PFSK-1 (cell line): ENCODE data around the gene CCDC9B.

Source experiments
- POLR2AphosphoS5 ChIP-seq: IDR thresholded peaks from 2 replicates; pipeline ENCODE4 v1.6.1; 2012; ENCODE audit warnings: low read depth, mild to moderate bottlenecking, control low read depth, low read length, moderate library complexity
- REST ChIP-seq, 2 experiments: IDR thresholded peaks; 2 replicates each; pipeline versions ENCODE4 v1.6.1 to v1.8.0; 2011 to 2012; ENCODE audit warnings: low read depth in 2 of 2, low read length in 2 of 2, control low read depth in 1 of 2, inconsistent platforms in 1 of 2, mild to moderate bottlenecking in 1 of 2, moderate library complexity in 1 of 2; ENCODE audit not compliant: insufficient read depth in 1 of 2
- SIN3A ChIP-seq: IDR thresholded peaks from 2 replicates; pipeline ENCODE4 v1.6.1; 2012; ENCODE audit warnings: mild to moderate bottlenecking, low read length, moderate library complexity, borderline replicate concordance; ENCODE audit not compliant: insufficient read depth

DNA sequence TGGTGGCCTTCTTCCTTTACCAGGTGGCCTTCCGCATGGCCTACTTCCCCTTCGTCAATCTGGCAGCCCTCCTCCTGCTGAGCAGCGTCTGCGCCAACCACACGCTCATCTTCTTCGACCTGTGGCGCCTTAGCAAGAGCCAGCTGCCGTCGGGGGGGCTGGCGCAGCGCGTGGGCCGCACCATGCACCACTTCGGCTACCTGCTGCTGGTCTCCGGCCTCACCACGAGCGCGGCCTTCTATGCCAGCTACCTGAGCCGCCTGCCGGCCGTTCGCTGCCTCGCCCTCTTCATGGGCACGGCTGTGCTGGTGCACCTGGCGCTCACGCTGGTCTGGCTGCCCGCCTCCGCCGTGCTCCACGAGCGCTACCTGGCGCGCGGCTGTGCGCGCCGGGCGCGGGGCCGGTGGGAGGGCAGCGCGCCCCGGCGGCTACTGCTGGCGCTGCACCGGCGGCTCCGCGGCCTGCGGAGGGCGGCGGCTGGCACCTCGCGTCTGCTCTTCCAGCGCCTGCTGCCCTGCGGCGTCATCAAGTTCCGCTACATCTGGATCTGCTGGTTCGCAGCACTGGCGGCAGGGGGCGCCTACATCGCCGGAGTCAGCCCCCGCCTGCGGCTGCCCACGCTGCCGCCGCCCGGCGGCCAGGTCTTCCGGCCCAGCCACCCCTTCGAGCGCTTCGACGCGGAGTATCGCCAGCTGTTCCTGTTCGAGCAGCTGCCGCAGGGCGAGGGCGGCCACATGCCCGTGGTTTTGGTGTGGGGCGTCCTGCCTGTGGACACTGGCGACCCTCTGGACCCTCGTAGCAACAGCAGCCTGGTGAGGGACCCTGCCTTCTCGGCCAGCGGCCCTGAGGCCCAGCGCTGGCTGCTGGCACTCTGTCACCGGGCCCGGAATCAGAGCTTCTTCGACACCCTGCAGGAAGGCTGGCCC lies 27.2 kb upstream of the CCDC9B start:
- no peak for TF ChIP-seq REST (IDR thresholded peaks at IDR 0.05; ENCODE audit: insufficient read depth in 1 of 2, low read depth in 2 of 2, low read length in 2 of 2)
- TF ChIP-seq POLR2AphosphoS5, result no peak
- no peak for TF ChIP-seq SIN3A
